K562 (cell line): Measurements from ENCODE around the gene NPC1. TPM values are rescaled to one million over a fixed set of nuclear protein-coding genes. Genes with fewer than 3 reads are reported as not detected.

Experiments
- ATAC-seq: fragments of 200-7000 bp; cut with Tn5 transposase; 3 replicates; pipeline ENCODE4 v1.9.1; 2020; ENCODE audit warnings: moderate library complexity
- BruUV-seq: library from RNA; stranded (reverse); fragments of 400-500 nt; replicated peaks from 2 replicates; lab custom pipeline; 2021; lab: Mats Ljungman, UMichigan
- CTCF ChIA-PET: fragments of 300-600 bp; formaldehyde crosslinking; extraction: SDS; loops from one replicate; lab custom pipeline; 2021; ENCODE audit warnings: low intra/inter-chr PET ratio; lab: Yijun Ruan, JAX
- POLR2A ChIA-PET: fragments of 300-600, 350-650 bp; sonication (Branson Sonifier 250); formaldehyde crosslinking; extraction: SDS; loops from one replicate; lab custom pipeline; 2021; ENCODE audit warnings: antibody characterized with exemption, inconsistent platforms; lab: Yijun Ruan, JAX
- DNase-seq, 4 experiments: peaks; one replicate each; pipeline versions ENCODE4 v3.0.0 to v3.0.0-alpha.2; 2011 to 2018; ENCODE audit warnings: low spot score in 3 of 4, mixed read lengths in 3 of 4; ENCODE audit errors: extremely low read depth in 1 of 4
- FAIRE-seq: peaks from 2 replicates; lab custom pipeline; 2011; peaks lifted over from hg19 to GRCh38; lab: Jason Lieb, UNC
- H2AFZ ChIP-seq: 2 replicates; pipeline ENCODE4 v1.6.0; 2011; ENCODE audit warnings: low read depth, low read length, control low read depth, inconsistent platforms
- H3K27ac ChIP-seq: fragments of 200-600 bp; 3 replicates; pipeline ENCODE4 v1.8.0; 2011; ENCODE audit warnings: low read depth, mild to moderate bottlenecking, control low read depth, inconsistent platforms, low read length, moderate library complexity, mixed read lengths; ENCODE audit errors: extremely low read depth
- H3K27me3 ChIP-seq, 2 experiments: fragments of 300-600 bp in 1 of 2; 2 replicates in 1 of 2; 3 replicates in 1 of 2; pipeline versions ENCODE4 v1.6.0 to v1.8.0; 2011; ENCODE audit warnings: inconsistent platforms in 2 of 2, low read length in 2 of 2, mild to moderate bottlenecking in 1 of 2, mixed read lengths in 1 of 2, moderate library complexity in 1 of 2; ENCODE audit not compliant: control insufficient read depth in 2 of 2, insufficient read depth in 2 of 2
- H3K36me3 ChIP-seq: fragments of 300-600 bp; 3 replicates; pipeline ENCODE4 v1.8.0; 2011; ENCODE audit warnings: mild to moderate bottlenecking, low read length, inconsistent platforms; ENCODE audit not compliant: control insufficient read depth, insufficient read depth
- H3K4me1 ChIP-seq, 2 experiments: fragments of 200-600 bp in 1 of 2; replicated peaks in 1 of 2; 2 replicates in 1 of 2; 3 replicates in 1 of 2; pipeline versions ENCODE4 v1.5.1 to v1.8.0; 2011; ENCODE audit warnings: inconsistent platforms in 2 of 2, low read length in 2 of 2, mild to moderate bottlenecking in 1 of 2, mixed read lengths in 1 of 2, moderate library complexity in 1 of 2; ENCODE audit not compliant: control insufficient read depth in 2 of 2, insufficient read depth in 2 of 2
- H3K4me2 ChIP-seq: 2 replicates; pipeline ENCODE4 v1.6.1; 2011; ENCODE audit warnings: low read length, control low read depth, inconsistent platforms, mixed read lengths; ENCODE audit not compliant: insufficient read depth
- H3K4me3 ChIP-seq: fragments of 200-600 bp; sonication (generic), shearing (Covaris generic); 2 replicates; pipeline ENCODE4 v1.5.1; 2016; ENCODE audit warnings: control low read depth, inconsistent platforms
- H3K79me2 ChIP-seq: fragments of 200-600 bp; 3 replicates; pipeline ENCODE4 v1.8.0; 2011; ENCODE audit warnings: low read length, inconsistent platforms; ENCODE audit not compliant: control insufficient read depth, insufficient read depth
- H3K9ac ChIP-seq, 2 experiments: 2 replicates each; pipeline versions ENCODE4 v1.6.0 to v1.6.1; 2011; ENCODE audit warnings: low read depth in 2 of 2, low read length in 2 of 2, control low read depth in 1 of 2, inconsistent platforms in 1 of 2, mild to moderate bottlenecking in 1 of 2, mixed read lengths in 1 of 2; ENCODE audit not compliant: insufficient read depth in 1 of 2
- H3K9me1 ChIP-seq: one replicate; pipeline ENCODE4 v1.6.0; 2011; ENCODE audit warnings: inconsistent platforms, mild to moderate bottlenecking, low read length, moderate library complexity; ENCODE audit not compliant: control insufficient read depth, insufficient read depth
- H3K9me3 ChIP-seq: replicated peaks from 2 replicates; pipeline ENCODE4 v1.5.1; 2011; ENCODE audit warnings: low read depth, low read length, inconsistent platforms; ENCODE audit not compliant: control insufficient read depth, insufficient read depth
- H4K20me1 ChIP-seq: replicated peaks from 2 replicates; pipeline ENCODE4 v1.6.1; 2011; ENCODE audit warnings: low read length, inconsistent platforms, mixed read lengths; ENCODE audit not compliant: control insufficient read depth, insufficient read depth
- ARID3B ChIP-seq: fragments of 250-450 bp; sonication (Bioruptor Pico); IDR thresholded peaks from 2 replicates; pipeline ENCODE4 v1.4.0; 2020; ENCODE audit warnings: borderline replicate concordance
- FOSL1 ChIP-seq: fragments of 200-800 bp; sonication (Bioruptor generic); conservative IDR thresholded peaks from 2 replicates; pipeline ENCODE4 v1.6.1; 2016; ENCODE audit warnings: missing genetic modification characterization, missing compliant biosample characterization
- NUFIP1 ChIP-seq: fragments of 450-650 bp; IDR thresholded peaks from 2 replicates; pipeline ENCODE4 v1.6.1; 2018; ENCODE audit not compliant: partially characterized antibody
- RCOR1 ChIP-seq, 2 experiments: IDR thresholded peaks; 2 replicates each; pipeline ENCODE4 v1.6.1; 2012; ENCODE audit warnings: low read depth in 2 of 2, low read length in 2 of 2, borderline replicate concordance in 1 of 2, improper control_type of control experiment in 1 of 2
- SMAD2 ChIP-seq: fragments of 150-350 bp; IDR thresholded peaks from 2 replicates; pipeline ENCODE4 v1.6.1; 2014; ENCODE audit warnings: low read depth, mild to moderate bottlenecking, low read length
- SOX6 ChIP-seq: fragments of 450-650 bp; IDR thresholded peaks from 2 replicates; pipeline ENCODE4 v1.6.1; 2014; ENCODE audit warnings: mild to moderate bottlenecking
- ZKSCAN3 ChIP-seq: fragments of 250-450 bp; sonication (Bioruptor Pico); IDR thresholded peaks from 2 replicates; pipeline ENCODE4 v1.4.0; 2020
- ZNF146 ChIP-seq: IDR thresholded peaks from one replicate; pipeline ENCODE4 v1.6.1; 2018; ENCODE audit warnings: missing compliant biosample characterization; ENCODE audit not compliant: unreplicated experiment
- WGBS: fragments of 100-300 bp; shearing (Covaris generic); methylation state at CpG from one replicate; pipeline ENCODE4 v1.1.6; 2016; ENCODE audit warnings: low coverage, mixed read lengths; ENCODE audit not compliant: insufficient coverage; ENCODE audit errors: missing lambda C conversion rate; 5-methylcytosine and 5-hydroxymethylcytosine counted together
- in situ Hi-C: fragments of 300-500 bp; cut with MboI; formaldehyde crosslinking; loops from 4 replicates; pipeline ENCODE4 v1.15.0; 2018; ENCODE audit warnings: inconsistent platforms, mixed read lengths
- intact Hi-C: fragments of 100-400 bp; cut with micrococcal nuclease; formaldehyde crosslinking; loops from 2 replicates; pipeline ENCODE4 v1.14.2; 2022
- polyA plus RNA-seq, 8 experiments: library from polyadenylated mRNA; depleted of rRNA in 4 of 8; stranded (reverse) in 5 of 8; unstranded in 3 of 8; fragments of >200 nt; fragmentation: Nextera tagmentation in 2 of 8; fragmentation: Illumina TruSeq in 1 of 8; extraction: Ambion mirVana in 2 of 8; extraction: Trizol in 1 of 8; gene quantifications; 2 replicates each; pipeline versions ENCODE4 v1.2.1 to v1.2.3, GENCODE V29; 2011 to 2014; ENCODE audit warnings: inconsistent platforms in 1 of 8, missing spikeins in 1 of 8
- total RNA-seq, 7 experiments: library from RNA; depleted of rRNA in 6 of 7; stranded (reverse); fragments of >200 nt in 6 of 7; fragmentation: Illumina TruSeq in 2 of 7; extraction: Trizol in 2 of 7; gene quantifications; 2 replicates each; pipeline versions ENCODE4 v1.2.1 to v1.2.3, GENCODE V29; 2011 to 2021; ENCODE audit warnings: low replicate concordance in 1 of 7
- TF ChIP-seq, protein P1 (sequence below), 2 experiments: fragments of 450-650 bp; formaldehyde crosslinking in 1 of 2; IDR thresholded peaks; 2 replicates each; pipeline versions ENCODE4 v1.4.0 to v1.6.1; 2014 to 2020; ENCODE audit warnings: mild to moderate bottlenecking in 2 of 2, borderline replicate concordance in 1 of 2, low read depth in 1 of 2

Gene NPC1
- total and polyA plus RNA-seq, 9 of the 15 experiments (the other 6 are each of a cell fraction or from before 2014, with no cell fraction given): 17.1 to 45.9 (median 27.6) TPM

GRCh38 chr18:23612434-23613090 lies 26.3 kb upstream of the NPC1 start (continued):
- TF ChIP-seq ARID3B (CRISPR knock-in tag): no peak
- TF ChIP-seq ZNF146 (CRISPR knock-in tag): no peak
- no peak for TF ChIP-seq NUFIP1

- Histone ChIP-seq H3K4me1 (no peaks in the 10 kb centered on the region), H3K27me3 (peaks cover 25 to 37% of the 10 kb centered on the region in 2 experiments), H3K9ac (no peak overlapping the region), H3K4me3 (no peak overlapping the region), H3K36me3 (no peaks in the 10 kb centered on the region), H2AFZ (no peak overlapping the region), H3K9me1 (no peaks in the 10 kb centered on the region), H3K4me2 (no peak overlapping the region), H4K20me1 (peaks cover 2% of the 10 kb centered on the region; the same call in 1 of the 2 replicates), H3K79me2 (no peaks in the 10 kb centered on the region), H3K27ac (no peak overlapping the region), H3K9me3 (no peaks in the 10 kb centered on the region)
- BruUV-seq: no TSS peak
- in situ Hi-C loops: no loop called here
- TF ChIP-seq FOSL1 (tag) (peak; percentile 35; the same call in 1 of the 2 replicates), RCOR1 (IDR thresholded peaks at IDR 0.05; ENCODE audit: borderline replicate concordance in 1 of 2, low read depth in 2 of 2, low read length in 2 of 2) (peak in 1 of 2 experiments; percentile 66; a peak in 1 of 4 replicates), SMAD2 (no peak), ZKSCAN3 (no peak), SOX6 (peak; percentile 30; the same call in 1 of the 2 replicates)
- TF ChIP-seq, protein P1, sequence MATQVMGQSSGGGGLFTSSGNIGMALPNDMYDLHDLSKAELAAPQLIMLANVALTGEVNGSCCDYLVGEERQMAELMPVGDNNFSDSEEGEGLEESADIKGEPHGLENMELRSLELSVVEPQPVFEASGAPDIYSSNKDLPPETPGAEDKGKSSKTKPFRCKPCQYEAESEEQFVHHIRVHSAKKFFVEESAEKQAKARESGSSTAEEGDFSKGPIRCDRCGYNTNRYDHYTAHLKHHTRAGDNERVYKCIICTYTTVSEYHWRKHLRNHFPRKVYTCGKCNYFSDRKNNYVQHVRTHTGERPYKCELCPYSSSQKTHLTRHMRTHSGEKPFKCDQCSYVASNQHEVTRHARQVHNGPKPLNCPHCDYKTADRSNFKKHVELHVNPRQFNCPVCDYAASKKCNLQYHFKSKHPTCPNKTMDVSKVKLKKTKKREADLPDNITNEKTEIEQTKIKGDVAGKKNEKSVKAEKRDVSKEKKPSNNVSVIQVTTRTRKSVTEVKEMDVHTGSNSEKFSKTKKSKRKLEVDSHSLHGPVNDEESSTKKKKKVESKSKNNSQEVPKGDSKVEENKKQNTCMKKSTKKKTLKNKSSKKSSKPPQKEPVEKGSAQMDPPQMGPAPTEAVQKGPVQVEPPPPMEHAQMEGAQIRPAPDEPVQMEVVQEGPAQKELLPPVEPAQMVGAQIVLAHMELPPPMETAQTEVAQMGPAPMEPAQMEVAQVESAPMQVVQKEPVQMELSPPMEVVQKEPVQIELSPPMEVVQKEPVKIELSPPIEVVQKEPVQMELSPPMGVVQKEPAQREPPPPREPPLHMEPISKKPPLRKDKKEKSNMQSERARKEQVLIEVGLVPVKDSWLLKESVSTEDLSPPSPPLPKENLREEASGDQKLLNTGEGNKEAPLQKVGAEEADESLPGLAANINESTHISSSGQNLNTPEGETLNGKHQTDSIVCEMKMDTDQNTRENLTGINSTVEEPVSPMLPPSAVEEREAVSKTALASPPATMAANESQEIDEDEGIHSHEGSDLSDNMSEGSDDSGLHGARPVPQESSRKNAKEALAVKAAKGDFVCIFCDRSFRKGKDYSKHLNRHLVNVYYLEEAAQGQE (IDR thresholded peaks at IDR 0.05; ENCODE audit: borderline replicate concordance): peak; percentile 69; the same call in 1 of the 2 replicates
- TF ChIP-seq, protein P1 (CRISPR knock-in tag; IDR thresholded peaks at IDR 0.05; ENCODE audit: low read depth): peak; percentile 78
- WGBS: 3% methylated on average over 5 of the region's 5 CpGs
- intact Hi-C loops: no loop called here
- FAIRE-seq (no peak), ATAC-seq (no peak), DNase-seq (no peak)
- ChIA-PET POLR2A (no interaction called here), CTCF (no interaction called here)
These were observed 23.2 kb upstream of the NPC1 start for GRCh38 chr18:23609390-23610023.
